ENCODE measurements around the gene RFK.
A peak's percentile ranks its signal among the peaks of the same experiment; 100 is the strongest.
"Not testable (repeated sequence)": the region's sequence is repeated elsewhere in the genome, so short reads cannot be mapped to it uniquely, and the experiment has no call there.

Gene RFK

GRCh38 chr9:76369583-76369982, 24.6 kb downstream of the RFK start:
- DNase-seq: peak; percentile 15

DNA sequence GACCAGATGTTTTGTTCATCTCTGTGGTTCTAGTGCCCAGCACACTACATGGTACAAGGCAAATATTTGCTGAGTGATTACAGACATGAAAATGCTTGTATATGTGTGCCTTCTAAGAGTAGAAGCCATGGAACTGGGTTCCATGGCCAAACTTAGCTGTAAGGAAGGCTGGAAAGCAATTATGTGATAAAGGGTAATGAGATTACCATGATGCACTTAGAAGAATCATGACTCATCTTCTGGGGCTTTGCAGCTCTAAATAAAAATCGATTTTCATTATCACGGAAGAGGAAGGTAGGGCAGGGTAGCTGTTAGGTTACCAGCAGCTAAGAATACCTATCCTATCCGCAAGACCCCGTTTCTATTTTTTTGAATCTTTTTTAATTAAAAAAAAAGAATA, 28.0 kb downstream of the RFK start:
- no peak for DNase-seq

GRCh38 chr9:76365028-76365427, 29.2 kb downstream of the RFK start:
- DNase-seq: peak; percentile 39

GRCh38 chr9:76363032-76363395, 31.2 kb downstream of the RFK start:
- DNase-seq: no peak

- not testable (repeated sequence) for DNase-seq
Observed at GRCh38 chr9:76362332-76363031, 31.7 kb downstream of the RFK start.

DNA sequence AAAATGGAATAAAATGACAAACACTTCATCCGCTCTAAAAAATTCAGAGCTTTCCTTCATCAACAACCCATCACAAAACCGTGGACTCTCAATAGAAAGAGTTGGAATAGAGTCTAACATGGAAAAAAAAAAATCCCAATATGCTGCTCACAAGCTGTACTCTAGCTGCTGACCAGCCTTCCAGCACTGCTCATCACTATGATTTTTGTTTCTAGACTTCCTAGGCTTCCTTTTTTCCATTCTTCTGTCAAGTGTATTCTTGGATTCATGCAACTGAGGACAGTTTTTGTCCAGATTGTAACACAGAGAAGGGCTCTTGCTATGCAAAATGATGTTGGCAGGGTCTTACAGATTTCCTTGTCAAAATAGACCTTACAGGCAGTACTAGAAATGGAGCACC, 34.5 kb downstream of the RFK start:
- DNase-seq: no peak

GRCh38 chr9:76359365-76359764, 34.9 kb downstream of the RFK start:
- no peak for DNase-seq

- DNase-seq: no peak
Observed at GRCh38 chr9:76358628-76359280, 35.5 kb downstream of the RFK start.

DNA sequence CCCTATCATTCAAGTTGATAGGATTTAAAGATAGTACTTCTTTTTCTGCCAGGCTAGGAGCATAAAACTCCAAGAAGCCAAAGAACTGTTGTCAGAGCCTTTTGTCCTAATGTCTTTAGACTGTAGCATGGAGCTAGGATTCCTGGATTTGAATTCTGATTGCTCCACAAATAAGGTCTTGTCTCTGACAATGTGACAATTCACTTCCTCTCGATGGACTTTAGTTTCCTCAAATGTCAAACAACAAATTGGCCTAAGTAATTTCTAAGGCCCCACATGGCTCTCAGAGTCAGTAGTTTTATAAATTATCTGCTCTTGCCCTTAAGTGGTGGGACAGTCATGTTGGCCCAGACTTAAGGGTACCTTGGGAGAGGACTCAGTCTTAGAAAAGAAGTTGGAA, 36.7 kb downstream of the RFK start:
- no peak for DNase-seq

DNA sequence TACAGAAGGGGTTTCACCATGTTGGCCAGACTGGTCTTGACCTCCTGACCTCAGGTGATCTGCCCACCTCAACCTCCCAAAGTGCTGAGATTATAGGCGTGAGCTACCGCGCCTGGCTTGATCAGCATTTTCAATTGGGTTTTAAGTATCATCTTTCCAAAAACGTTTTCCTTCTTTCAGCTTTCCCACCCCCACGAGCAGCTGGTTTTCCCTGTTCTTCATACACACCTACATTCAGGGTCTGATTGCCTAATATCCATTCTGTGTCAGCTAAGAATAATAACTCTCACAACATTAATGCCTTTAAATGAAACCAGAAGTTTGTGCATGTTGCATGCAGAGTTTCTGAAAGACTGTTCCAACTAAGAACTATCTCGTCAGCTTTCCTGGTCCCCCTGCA, 38.3 kb downstream of the RFK start:
- DNase-seq: no peak

- DNase-seq: no peak
Observed at GRCh38 chr9:76354221-76354620, 40.0 kb downstream of the RFK start.

DNA sequence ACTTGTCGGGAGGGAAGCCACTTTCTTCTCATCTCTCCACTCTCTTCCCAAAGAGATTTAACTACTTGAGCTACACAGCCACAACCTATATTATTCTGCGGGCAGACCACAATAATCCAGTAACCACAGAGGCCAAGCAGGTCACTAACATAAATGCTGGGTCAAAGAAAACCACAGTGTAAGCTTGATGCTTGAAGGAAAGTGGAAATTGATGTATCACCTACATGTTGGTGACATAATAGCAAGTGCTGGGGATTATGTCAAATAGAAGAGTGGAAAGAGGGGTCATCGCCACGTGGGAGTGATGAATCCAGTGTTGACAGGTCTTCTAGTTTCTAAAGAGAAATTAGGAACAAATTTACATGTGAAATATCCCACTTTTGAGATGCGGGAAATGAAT, 40.9 kb downstream of the RFK start:
- no peak for DNase-seq

DNA sequence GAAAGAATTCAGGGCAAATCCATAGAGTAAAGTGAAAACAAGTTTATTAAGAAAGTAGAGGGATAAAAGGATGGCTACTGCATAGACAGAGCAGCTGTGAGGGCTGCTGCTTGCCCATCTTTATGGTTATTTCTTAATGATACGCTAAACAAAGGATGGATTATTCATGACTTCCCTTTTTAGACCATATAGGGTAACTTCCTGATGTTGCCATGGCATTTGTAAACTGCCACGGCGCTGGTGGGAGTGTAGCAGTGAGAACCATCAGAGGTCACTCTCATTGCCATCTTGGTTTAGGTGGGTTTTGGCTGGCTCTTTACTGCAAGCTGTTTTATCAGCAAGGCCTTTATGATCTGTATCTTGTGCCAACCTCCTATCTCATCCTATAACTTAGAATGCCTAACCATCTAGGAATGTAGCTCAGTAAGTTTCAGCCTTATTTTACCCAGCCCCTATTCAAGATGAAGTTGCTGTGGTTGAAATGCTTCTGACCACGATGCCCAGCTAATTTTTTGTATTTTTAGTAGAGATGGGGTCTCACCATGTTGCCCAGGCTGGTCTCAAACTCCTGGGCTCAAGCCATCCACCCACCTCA, 42.1 kb downstream of the RFK start:
- DNase-seq: no peak

GRCh38 chr9:76351006-76351405, 43.2 kb downstream of the RFK start:
- DNase-seq: no peak

DNA sequence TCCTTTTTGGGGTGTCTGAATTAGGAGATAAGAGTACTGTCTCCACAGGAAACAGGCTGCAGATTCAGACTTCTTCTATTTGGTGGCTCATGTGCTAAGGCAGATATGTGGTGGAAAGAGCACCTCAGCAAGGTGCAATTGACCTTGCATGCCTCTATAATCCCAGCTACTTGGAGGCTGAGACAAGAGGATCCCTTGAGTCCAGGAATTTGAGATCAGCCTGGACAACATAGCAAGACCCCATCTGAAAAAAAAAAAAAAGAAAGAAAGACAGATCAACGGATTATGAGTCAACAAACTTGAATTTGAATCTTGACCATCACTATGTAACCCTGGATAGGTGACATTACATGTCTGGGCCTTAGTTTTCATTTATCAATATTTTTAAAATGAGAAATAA, 44.4 kb downstream of the RFK start:
- no peak for DNase-seq

GRCh38 chr9:76342858-76343257, 51.4 kb downstream of the RFK start:
- DNase-seq: no peak

GRCh38 chr9:76342201-76342600, 52.0 kb downstream of the RFK start:
- DNase-seq: no peak

GRCh38 chr9:76341616-76342015, 52.6 kb downstream of the RFK start:
- DNase-seq: no peak

GRCh38 chr9:76338418-76338817, 55.8 kb downstream of the RFK start:
- no peak for DNase-seq

GRCh38 chr9:76336027-76336426, 58.2 kb downstream of the RFK start:
- DNase-seq: no peak

All from fibroblast of skin of right quadriceps (primary cell).